Measurements from ENCODE around the gene COL12A1.

GRCh38 chr6:75199889-75200288 is 6.0 kb downstream of the COL12A1 start:
- TF ChIP-seq CHD1 (IDR thresholded peaks at IDR 0.05; ENCODE audit: low read length) (no peak), FOXM1 (IDR thresholded peaks at IDR 0.05; ENCODE audit: low read depth) (no peak), FOXM1 (CRISPR knock-in tag; IDR thresholded peaks at IDR 0.05; ENCODE audit: low read depth) (no peak)

Measured in K562 (cell line).